WI38 (cell line): Measurements from ENCODE around the gene KIAA1217.

Experiments used
- H3K4me3 ChIP-seq: 2 replicates; pipeline ENCODE4 v1.5.1; 2011; ENCODE audit warnings: low read depth, mild to moderate bottlenecking, control low read depth, low read length
- TF ChIP-seq, protein P1 (sequence below): IDR thresholded peaks from 2 replicates; pipeline ENCODE4 v1.5.1; 2012; ENCODE audit warnings: low read depth, mild to moderate bottlenecking, control low read depth, low read length

The KIAA1217 gene

DNA sequence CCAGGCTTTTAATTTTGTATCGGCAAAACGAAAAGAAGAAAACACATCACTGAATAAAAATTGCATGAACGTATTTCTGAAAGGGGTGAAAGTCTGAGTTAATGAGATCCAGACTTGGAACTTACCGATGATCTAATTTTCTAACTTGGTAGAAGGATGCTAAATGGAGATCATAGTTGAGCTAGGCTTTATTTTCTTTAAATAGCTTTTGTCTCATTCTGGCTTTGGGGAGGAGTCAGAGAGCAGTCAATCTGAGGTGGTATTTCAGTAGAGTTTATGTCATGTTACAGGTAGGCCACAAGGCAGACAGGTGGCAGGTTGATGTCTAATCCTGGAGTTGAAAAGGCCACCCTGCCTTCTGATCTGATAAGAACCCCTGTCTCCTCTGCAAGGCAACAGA lies 161.9 kb downstream of the KIAA1217 start:
- TF ChIP-seq, protein P1, sequence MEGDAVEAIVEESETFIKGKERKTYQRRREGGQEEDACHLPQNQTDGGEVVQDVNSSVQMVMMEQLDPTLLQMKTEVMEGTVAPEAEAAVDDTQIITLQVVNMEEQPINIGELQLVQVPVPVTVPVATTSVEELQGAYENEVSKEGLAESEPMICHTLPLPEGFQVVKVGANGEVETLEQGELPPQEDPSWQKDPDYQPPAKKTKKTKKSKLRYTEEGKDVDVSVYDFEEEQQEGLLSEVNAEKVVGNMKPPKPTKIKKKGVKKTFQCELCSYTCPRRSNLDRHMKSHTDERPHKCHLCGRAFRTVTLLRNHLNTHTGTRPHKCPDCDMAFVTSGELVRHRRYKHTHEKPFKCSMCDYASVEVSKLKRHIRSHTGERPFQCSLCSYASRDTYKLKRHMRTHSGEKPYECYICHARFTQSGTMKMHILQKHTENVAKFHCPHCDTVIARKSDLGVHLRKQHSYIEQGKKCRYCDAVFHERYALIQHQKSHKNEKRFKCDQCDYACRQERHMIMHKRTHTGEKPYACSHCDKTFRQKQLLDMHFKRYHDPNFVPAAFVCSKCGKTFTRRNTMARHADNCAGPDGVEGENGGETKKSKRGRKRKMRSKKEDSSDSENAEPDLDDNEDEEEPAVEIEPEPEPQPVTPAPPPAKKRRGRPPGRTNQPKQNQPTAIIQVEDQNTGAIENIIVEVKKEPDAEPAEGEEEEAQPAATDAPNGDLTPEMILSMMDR: no peak
- H3K4me3 ChIP-seq: no peak overlapping the region

DNA sequence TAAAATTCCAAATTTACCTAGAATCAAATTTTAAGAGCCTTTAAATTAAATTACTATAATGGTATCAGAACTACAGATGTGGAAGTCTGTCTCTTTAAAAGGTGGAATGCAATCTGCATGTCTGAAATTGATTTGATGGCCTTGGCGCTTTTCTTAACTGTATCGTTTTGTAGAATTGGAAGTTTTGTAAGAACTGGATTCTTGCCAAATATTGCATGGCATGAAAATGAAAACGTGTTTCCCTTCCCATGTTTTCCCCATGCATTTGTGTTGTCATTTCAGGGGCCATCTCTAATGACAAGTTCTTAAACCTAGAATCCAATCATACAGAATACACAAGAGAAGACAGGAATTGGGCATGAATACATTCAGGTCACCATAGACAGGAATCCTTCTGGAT lies 162.5 kb downstream of the KIAA1217 start:
- H3K4me3 ChIP-seq: no peak overlapping the region
- TF ChIP-seq, protein P1: no peak

DNA sequence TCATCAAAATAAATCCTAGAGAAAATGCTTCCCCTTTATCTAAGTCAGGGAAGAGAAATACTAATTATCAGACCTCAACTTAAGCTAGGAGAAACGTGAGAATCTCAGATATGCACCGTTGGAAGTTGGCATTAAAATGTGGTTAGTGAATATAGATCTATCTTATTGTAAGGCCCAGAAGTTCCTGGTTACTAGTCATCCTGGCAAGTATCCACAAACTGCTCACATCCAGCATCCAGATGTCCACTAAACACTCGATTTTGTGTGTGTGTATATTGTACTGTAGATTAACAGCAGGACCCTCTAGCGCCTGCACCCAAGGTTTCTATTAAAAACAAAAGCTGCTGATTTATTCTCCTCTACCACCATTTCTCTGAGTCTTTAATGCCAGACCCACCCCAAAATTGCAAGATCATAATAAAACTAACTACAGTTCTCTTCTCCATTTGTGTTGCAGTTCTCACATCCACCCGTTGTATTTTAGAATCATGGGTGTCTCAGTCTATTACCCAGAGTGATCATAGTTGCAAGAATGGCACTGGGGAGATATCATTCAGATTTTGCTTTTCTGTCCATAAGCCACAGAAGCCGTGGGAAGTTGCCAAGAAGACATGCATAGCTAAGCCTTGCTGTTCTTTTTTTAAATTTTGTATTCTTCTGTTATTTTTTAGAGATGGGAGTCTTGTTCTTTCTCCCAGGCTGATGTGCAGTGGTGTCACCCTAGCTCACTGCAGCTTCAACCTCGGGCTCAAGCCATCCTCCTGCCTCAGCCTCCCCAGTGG lies 165.4 kb downstream of the KIAA1217 start:
- TF ChIP-seq, protein P1: no peak
- H3K4me3 ChIP-seq: no peak overlapping the region

DNA sequence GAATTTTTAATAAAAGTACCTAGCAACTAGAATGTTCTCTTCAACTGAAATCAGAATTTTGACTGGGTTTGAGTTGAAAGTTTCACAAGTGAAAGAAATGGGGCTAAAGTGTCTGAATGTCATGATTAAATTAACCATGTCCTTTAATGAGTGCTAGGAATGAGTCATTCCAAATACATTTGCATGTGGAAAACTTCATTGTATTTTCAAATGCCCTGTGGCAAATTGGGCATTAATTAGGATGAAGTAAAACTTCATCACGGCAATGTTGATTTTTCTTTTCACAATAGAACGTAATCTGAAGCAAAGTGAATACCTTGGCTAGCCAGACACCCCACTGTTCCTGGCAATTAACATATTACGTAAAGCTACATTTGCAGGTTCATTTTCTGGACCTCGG lies 166.6 kb downstream of the KIAA1217 start:
- TF ChIP-seq, protein P1: no peak
- H3K4me3 ChIP-seq: no peak overlapping the region

DNA sequence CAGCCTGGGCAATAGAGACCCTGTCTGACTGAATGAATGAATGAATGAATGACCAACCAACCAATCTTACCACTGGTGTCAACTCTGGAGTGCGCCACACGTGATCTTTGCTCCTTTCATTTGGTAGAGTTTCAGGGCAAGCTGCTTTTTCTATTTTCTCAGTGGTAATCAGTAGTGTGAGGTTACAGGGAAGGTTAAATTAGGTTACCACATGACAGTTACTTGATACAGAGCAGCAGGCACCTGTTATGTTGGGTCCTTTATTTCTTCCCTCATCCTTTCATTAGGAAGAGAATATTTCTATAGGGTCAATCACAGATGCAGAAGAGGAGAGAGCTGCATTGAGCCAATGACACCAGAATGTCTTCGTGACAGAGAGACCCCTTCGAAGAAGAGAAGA lies 167.8 kb downstream of the KIAA1217 start:
- TF ChIP-seq, protein P1: no peak

DNA sequence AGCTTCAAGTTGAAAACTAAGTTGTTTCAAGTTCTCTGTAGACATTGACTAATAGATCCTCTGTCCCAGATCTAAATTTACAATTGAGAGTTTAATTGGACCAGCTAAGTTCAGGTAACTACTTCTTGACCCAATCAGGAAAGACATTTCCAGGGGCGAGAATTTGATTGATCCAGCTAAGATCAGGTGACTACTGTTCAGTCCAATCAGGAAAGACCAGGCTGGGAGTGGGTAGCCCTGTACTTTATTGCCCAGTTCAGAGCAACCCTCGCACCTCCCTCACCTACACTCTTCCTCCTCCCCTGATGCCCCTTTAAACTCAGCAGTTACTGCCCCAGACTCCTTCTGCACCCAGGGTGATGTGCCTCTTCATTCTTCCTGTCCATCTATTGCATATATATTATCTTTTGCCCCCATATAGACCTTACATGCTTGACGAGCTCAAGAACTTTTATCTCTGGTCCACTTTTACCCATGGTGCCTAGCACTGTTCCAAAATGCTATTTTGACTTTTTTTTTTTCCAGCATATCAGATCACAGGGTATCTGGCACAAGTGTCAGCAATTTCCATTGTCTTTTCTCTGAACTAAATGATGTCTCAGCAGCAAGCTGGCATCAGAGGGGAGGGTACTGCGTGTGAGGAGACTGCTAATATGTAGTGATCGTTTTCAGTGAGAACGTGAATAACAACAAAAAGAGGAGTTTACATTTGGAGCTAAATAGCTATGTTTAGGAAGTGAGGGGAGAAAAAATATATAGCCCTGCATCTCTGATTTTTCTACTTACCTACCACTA lies 169.4 kb downstream of the KIAA1217 start:
- TF ChIP-seq, protein P1: no peak
- no peak overlapping the region for H3K4me3 ChIP-seq

More for the DNA sequence above, 167.8 kb downstream of the KIAA1217 start:
- no peak overlapping the region for H3K4me3 ChIP-seq
